T-cell (primary cell): Measurements from ENCODE around the gene RAPGEF2. TPM values are rescaled to one million over a fixed set of nuclear protein-coding genes. Genes with fewer than 3 reads are reported as not detected.

ENCODE experiments used
- ATAC-seq, 4 experiments: fragments of 200-7000 bp in 3 of 4; fragments of 150-1000 bp in 1 of 4; cut with Tn5 transposase; replicated peaks in 1 of 4; 1 replicate in 3 of 4; 2 replicates in 1 of 4; pipeline ENCODE4 v1.10.0; 2021; ENCODE audit warnings: moderate library complexity in 3 of 4, mild to moderate bottlenecking in 2 of 4, moderate number of reproducible peaks in 1 of 4
- CTCF ChIA-PET, 2 donors: fragments of 300-600 bp; sonication (Branson Sonifier 250); formaldehyde crosslinking; loops; one replicate each; lab custom pipeline; 2022; ENCODE audit warnings: antibody characterized with exemption in 2 of 2; lab: Charles Lee
- POLR2A ChIA-PET, 2 donors: fragments of 300-600 bp; sonication (Branson Sonifier 250); formaldehyde crosslinking; loops; one replicate each; lab custom pipeline; 2022; ENCODE audit warnings: antibody characterized with exemption in 2 of 2; lab: Charles Lee
- DNase-seq, 35 experiments: peaks; one replicate each; pipeline versions ENCODE4 v3.0.0 to v3.0.0-alpha.2; 2013 to 2023
- H3K27ac ChIP-seq: one replicate; pipeline ENCODE4 v1.5.1; 2013; ENCODE audit warnings: low read length
- H3K27me3 ChIP-seq, 2 experiments: replicated peaks in 1 of 2; 1 replicate in 1 of 2; 2 replicates in 1 of 2; pipeline versions ENCODE4 v1.6.1 to v1.7.0; 2013; ENCODE audit warnings: low read length in 1 of 2, mixed read lengths in 1 of 2; ENCODE audit not compliant: control insufficient read depth in 2 of 2, insufficient read depth in 2 of 2; ENCODE audit errors: extremely low read depth in 1 of 2
- H3K36me3 ChIP-seq, 2 donors: 1 replicate in 1 of 2; 2 replicates in 1 of 2; pipeline versions ENCODE4 v1.6.1 to v1.7.0; 2013; ENCODE audit warnings: low read length in 1 of 2; ENCODE audit not compliant: control insufficient read depth in 2 of 2, insufficient read depth in 1 of 2; ENCODE audit errors: extremely low read depth in 1 of 2
- H3K4me1 ChIP-seq, 2 experiments: 1 replicate in 1 of 2; 2 replicates in 1 of 2; pipeline versions ENCODE4 v1.6.1 to v1.7.0; 2013; ENCODE audit warnings: low read length in 2 of 2, mixed read lengths in 1 of 2; ENCODE audit not compliant: insufficient read depth in 2 of 2, control insufficient read depth in 1 of 2; ENCODE audit errors: extremely low read depth in 1 of 2
- H3K4me3 ChIP-seq, 2 donors: 1 replicate in 1 of 2; 2 replicates in 1 of 2; pipeline versions ENCODE4 v1.5.1 to v1.7.0; 2013; ENCODE audit warnings: mild to moderate bottlenecking in 2 of 2, low read length in 1 of 2, moderate library complexity in 1 of 2; ENCODE audit not compliant: control insufficient read depth in 1 of 2; ENCODE audit errors: extremely low read depth in 1 of 2
- H3K9me3 ChIP-seq: 2 replicates; pipeline ENCODE4 v1.7.0; 2013
- H3K27ac Mint-ChIP-seq, 2 donors: one replicate each; pipeline ENCODE4 v1.8.0; 2020 to 2021; ENCODE audit warnings: mild to moderate bottlenecking in 2 of 2, mixed read lengths in 2 of 2
- H3K27me3 Mint-ChIP-seq, 2 donors: one replicate each; pipeline ENCODE4 v1.8.0; 2021 to 2022; ENCODE audit warnings: mixed read lengths in 2 of 2
- H3K36me3 Mint-ChIP-seq: one replicate; pipeline ENCODE4 v1.8.0; 2021; ENCODE audit warnings: mixed read lengths
- H3K4me1 Mint-ChIP-seq, 3 donors: one replicate each; pipeline ENCODE4 v1.8.0; 2020 to 2022; ENCODE audit warnings: mixed read lengths in 3 of 3, mild to moderate bottlenecking in 1 of 3
- H3K4me3 Mint-ChIP-seq, 3 donors: one replicate each; pipeline ENCODE4 v1.8.0; 2020 to 2022; ENCODE audit warnings: mild to moderate bottlenecking in 3 of 3, mixed read lengths in 3 of 3, moderate library complexity in 3 of 3
- H3K9me3 Mint-ChIP-seq, 3 donors: one replicate each; pipeline ENCODE4 v1.8.0; 2020 to 2022; ENCODE audit warnings: mixed read lengths in 3 of 3
- WGBS: methylation state at CpG from one replicate; pipeline ENCODE4 v1.1.5; 2013; ENCODE audit warnings: missing lambda C conversion rate; ENCODE audit not compliant: insufficient coverage; 5-methylcytosine and 5-hydroxymethylcytosine counted together
- total RNA-seq, 35 experiments: library from RNA in 6 of 35; stranded (reverse) in 6 of 35; fragments of 120-200 nt in 1 of 35; gene quantifications; one replicate each; pipeline versions ENCODE4 v1.2.1 to v1.2.4 and lab custom pipeline; 2013 to 2026

The RAPGEF2 gene
- total RNA-seq, 5 donors from 2014 or later (not counting 1 experiment from before 2014, with no cell fraction given), result 16.8 to 28.5 (median 26.4) TPM

DNA sequence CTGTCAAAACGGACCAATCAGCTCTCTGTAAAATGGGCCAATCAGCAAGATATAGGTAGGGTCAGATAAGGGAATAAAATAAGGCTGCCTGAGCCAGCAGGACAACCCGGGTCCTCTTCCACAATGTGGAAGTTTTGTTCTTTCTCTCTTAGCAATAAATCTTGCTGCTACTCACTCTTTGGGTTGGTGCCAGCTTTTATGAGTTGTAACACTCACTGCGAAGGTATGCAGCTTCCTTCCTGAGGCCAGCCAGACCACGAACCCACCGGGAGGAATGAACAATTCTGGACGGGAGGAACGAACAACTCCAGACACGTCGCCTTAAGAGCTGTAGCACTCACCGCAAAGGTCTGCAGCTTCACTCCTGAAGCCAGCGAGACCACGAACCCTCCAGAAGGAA, 287.8 kb downstream of the RAPGEF2 start:
- WGBS, result 10% methylated on average over 10 of the region's 12 CpGs
- Mint-ChIP-seq H3K4me3 (no peak overlapping the region), H3K4me1 (peaks cover 0 to 5% (median 2%) of the 10 kb centered on the region in 3 donors), H3K36me3 (no peaks in the 10 kb centered on the region), H3K27ac (no peak overlapping the region), H3K27me3 (peaks cover 8 to 11% of the 10 kb centered on the region in 2 donors), H3K9me3 (peaks cover 0 to 12% (median 10%) of the 10 kb centered on the region in 3 donors)
- Histone ChIP-seq H3K27ac (no peak overlapping the region), H3K36me3 (no peaks in the 10 kb centered on the region), H3K9me3 (no peaks in the 10 kb centered on the region), H3K4me1 (no peaks in the 10 kb centered on the region), H3K27me3 (peaks cover 0 to 7% of the 10 kb centered on the region in 2 experiments), H3K4me3 (no peak overlapping the region)
- ChIA-PET POLR2A (no interaction called here), CTCF (no interaction called here)
- ATAC-seq (no peak), DNase-seq (no peak)

DNA sequence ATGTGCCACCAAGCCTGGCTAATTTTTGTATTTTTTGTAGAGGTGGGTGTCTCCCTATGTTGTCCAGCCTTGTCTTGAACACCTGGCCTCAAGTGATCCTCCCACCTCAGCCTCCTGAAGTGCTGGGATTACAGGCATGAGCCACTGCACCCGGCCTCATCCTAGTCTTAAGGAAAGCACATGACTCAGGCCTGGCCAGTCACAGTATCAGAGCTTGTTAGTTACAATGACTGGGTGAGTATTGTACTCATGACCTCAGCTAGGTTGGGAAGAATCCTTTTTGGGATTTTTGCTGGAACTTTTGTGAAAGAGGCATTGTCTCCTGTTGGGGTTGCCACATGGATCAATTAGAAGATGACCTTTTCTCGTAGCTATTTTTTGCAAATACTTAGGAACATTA, 292.8 kb downstream of the RAPGEF2 start:
- no peak for ATAC-seq
- ChIA-PET CTCF (no interaction called here), POLR2A (no interaction called here)
- peaks cover 0 to 4% (median 0%) of the 10 kb centered on the region in 3 donors for H3K9me3 Mint-ChIP-seq
- Histone ChIP-seq H3K27me3 (peaks cover 0 to 4% of the 10 kb centered on the region in 2 experiments), H3K36me3 (no peaks in the 10 kb centered on the region), H3K27ac (no peak overlapping the region), H3K9me3 (no peaks in the 10 kb centered on the region), H3K4me3 (no peak overlapping the region), H3K4me1 (no peaks in the 10 kb centered on the region)
- WGBS, result 60% methylated on average over 1 of the region's 2 CpGs
- no peak for DNase-seq
- no peaks in the 10 kb centered on the region for H3K36me3 Mint-ChIP-seq
- peaks cover 6 to 8% of the 10 kb centered on the region in 2 donors for H3K27me3 Mint-ChIP-seq
- no peak overlapping the region for H3K4me3 Mint-ChIP-seq
- H3K4me1 Mint-ChIP-seq, result peaks cover 0 to 2% (median 2%) of the 10 kb centered on the region in 3 donors
- H3K27ac Mint-ChIP-seq, result no peak overlapping the region

DNA sequence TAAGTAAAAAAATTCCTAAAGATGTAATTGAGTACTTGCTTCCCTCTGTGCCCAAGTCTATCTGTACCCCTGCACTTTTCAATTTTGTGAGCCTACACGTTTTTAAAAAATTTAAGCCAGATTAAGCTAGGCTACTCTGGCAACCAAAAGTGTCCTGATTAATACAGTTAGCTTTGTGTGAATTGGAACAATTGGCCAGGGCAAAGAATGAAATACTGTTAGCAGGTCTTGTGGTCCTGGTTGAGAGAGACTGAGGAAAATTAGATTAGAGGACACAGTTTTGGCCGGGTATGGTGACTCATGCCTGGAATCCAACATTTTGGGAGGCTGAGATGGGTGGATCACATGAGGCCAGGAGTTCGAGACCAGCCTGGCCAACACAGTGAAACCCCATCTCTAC, 293.3 kb downstream of the RAPGEF2 start:
- WGBS, result 13% methylated on average over 1 of the region's 3 CpGs
- Mint-ChIP-seq H3K4me1 (peaks cover 0 to 4% (median 3%) of the 10 kb centered on the region in 3 donors), H3K27ac (no peak overlapping the region), H3K27me3 (peaks cover 8 to 9% of the 10 kb centered on the region in 2 donors), H3K9me3 (peaks cover 0 to 4% (median 0%) of the 10 kb centered on the region in 3 donors), H3K4me3 (no peak overlapping the region), H3K36me3 (no peaks in the 10 kb centered on the region)
- DNase-seq (no peak), ATAC-seq (no peak)
- Histone ChIP-seq H3K9me3 (no peaks in the 10 kb centered on the region), H3K27me3 (peaks cover 0 to 6% of the 10 kb centered on the region in 2 experiments), H3K36me3 (no peaks in the 10 kb centered on the region), H3K4me3 (no peak overlapping the region), H3K4me1 (no peaks in the 10 kb centered on the region), H3K27ac (no peak overlapping the region)
- ChIA-PET CTCF (no interaction called here), POLR2A (no interaction called here)

DNA sequence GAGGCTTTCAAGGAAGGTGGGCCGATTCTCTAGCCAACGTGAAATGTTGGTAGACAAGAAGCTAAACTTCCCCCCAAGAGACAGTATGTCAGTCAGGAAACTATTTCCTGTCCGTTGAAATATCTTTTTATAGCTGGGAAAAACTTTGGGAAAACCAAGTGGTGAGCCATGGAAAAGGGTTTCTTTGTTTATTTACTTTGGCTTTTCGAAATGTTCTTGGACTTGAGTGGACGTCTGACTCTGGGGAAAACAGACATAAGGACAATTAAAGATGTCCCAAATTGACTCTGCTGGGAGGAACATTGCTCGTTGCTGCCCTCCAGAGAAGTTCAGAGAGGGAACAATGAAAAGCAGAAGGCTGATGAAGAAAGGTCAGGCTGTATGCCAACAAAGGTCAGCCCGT, 295.4 kb downstream of the RAPGEF2 start:
- no peak for ATAC-seq
- WGBS, result 68% methylated on average over 4 of the region's 7 CpGs
- peaks cover 13% of the 10 kb centered on the region in 2 donors for H3K27me3 Mint-ChIP-seq
- no peaks in the 10 kb centered on the region for H3K9me3 Mint-ChIP-seq
- no peak overlapping the region for H3K4me3 Mint-ChIP-seq
- H3K27me3 ChIP-seq, result peaks cover 0 to 12% of the 10 kb centered on the region in 2 experiments
- no peaks in the 10 kb centered on the region for H3K36me3 ChIP-seq
- no peak for DNase-seq
- ChIA-PET CTCF (interaction anchor here in 1 of 2 donors (0.8 kb wide), 1 partner anchor 12 kb away, joined by 3 read pairs; no protein-coding TSS in a partner anchor), POLR2A (no interaction called here)
- no peaks in the 10 kb centered on the region for H3K36me3 Mint-ChIP-seq
- H3K9me3 ChIP-seq, result no peaks in the 10 kb centered on the region
- H3K27ac Mint-ChIP-seq, result no peak overlapping the region
- H3K4me3 ChIP-seq, result no peak overlapping the region
- H3K4me1 ChIP-seq, result no peaks in the 10 kb centered on the region
- no peak overlapping the region for H3K27ac ChIP-seq
- H3K4me1 Mint-ChIP-seq, result peaks cover 0 to 15% (median 3%) of the 10 kb centered on the region in 3 donors

DNA sequence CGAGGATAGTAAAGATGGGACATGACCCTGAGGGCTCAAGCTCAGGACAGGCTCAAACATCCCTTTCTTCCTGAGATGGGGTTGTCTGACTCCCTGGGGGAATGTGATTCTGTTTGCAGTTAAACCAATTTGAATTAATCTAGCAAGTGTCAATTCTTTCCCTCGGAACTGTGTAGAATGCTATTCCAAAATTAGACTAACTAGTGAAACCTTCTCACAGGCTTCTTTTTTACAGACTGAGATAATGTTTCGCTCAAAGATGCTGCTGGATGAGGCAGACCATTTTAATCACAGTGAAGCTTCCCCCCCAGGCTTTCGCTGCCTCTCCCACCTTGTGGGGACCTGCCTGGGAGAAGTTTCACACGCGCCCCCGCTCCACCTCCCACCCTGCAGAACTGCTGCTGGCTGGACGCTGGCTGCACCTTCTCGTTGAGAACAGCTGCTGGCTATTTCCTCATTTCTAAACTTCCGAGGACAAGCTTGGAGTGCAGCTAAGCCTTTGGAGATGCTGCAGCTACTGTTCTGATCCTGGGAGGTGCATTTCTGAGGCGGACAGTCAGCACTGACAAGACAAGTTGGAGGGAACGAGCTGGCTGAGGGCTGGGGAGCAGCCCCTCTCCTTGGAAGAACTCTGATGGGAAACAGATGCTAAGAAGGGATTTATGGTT, 297.8 kb downstream of the RAPGEF2 start:
- Histone ChIP-seq H3K9me3 (no peaks in the 10 kb centered on the region), H3K4me1 (no peaks in the 10 kb centered on the region), H3K36me3 (no peaks in the 10 kb centered on the region), H3K4me3 (no peak overlapping the region), H3K27me3 (peaks cover 0 to 12% of the 10 kb centered on the region in 2 experiments), H3K27ac (no peak overlapping the region)
- H3K9me3 Mint-ChIP-seq, result no peaks in the 10 kb centered on the region
- CTCF ChIA-PET, result no interaction called here
- POLR2A ChIA-PET, result no interaction called here
- ATAC-seq, result no peak
- no peak overlapping the region for H3K27ac Mint-ChIP-seq
- peaks cover 0 to 15% (median 3%) of the 10 kb centered on the region in 3 donors for H3K4me1 Mint-ChIP-seq
- WGBS, result 28% methylated on average over 8 of the region's 12 CpGs
- no peak overlapping the region for H3K4me3 Mint-ChIP-seq
- DNase-seq, result no peak
- peaks cover 13% of the 10 kb centered on the region in 2 donors for H3K27me3 Mint-ChIP-seq
- H3K36me3 Mint-ChIP-seq, result no peaks in the 10 kb centered on the region

DNA sequence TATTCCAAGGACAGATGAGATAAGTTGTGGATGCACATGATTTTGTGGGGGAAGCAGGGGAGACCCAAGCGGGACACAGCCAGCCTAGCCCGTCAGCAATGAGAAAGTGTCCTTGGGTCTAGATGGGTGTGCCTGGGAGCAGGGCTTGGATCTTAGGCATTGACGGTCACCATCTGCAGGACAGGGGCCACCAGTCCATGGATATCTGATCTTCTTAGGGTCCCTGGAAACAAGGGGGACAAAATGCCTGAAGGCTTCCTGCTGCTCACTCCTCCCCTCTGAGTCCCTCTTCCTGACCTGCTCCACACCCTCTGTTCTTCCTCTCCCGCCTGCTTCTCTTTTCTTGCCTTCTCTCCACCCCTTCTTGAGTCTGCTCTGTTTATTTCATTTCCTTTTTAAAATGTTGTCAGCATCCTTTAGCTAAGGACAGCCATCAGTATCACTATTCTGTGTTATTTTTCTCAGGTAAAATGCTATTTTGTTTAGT, 298.4 kb downstream of the RAPGEF2 start:
- no peak overlapping the region for H3K27ac Mint-ChIP-seq
- H3K4me3 Mint-ChIP-seq, result no peak overlapping the region
- CTCF ChIA-PET, result no interaction called here
- WGBS, result 21% methylated on average over 3 of the region's 4 CpGs
- H3K27me3 Mint-ChIP-seq, result peaks cover 13% of the 10 kb centered on the region in 2 donors
- POLR2A ChIA-PET, result no interaction called here
- no peak for ATAC-seq
- no peak for DNase-seq
- no peaks in the 10 kb centered on the region for H3K36me3 ChIP-seq
- H3K27ac ChIP-seq, result no peak overlapping the region
- peaks cover 0 to 15% (median 3%) of the 10 kb centered on the region in 3 donors for H3K4me1 Mint-ChIP-seq
- no peak overlapping the region for H3K4me3 ChIP-seq
- H3K4me1 ChIP-seq, result no peaks in the 10 kb centered on the region
- no peaks in the 10 kb centered on the region for H3K9me3 ChIP-seq
- H3K36me3 Mint-ChIP-seq, result no peaks in the 10 kb centered on the region
- H3K9me3 Mint-ChIP-seq, result no peaks in the 10 kb centered on the region
- H3K27me3 ChIP-seq, result peaks cover 0 to 12% of the 10 kb centered on the region in 2 experiments
